ENCODE results near the gene ZFP92. TPM values are rescaled to one million over a fixed set of nuclear protein-coding genes. Genes with fewer than 3 reads are reported as not detected.

Gene ZFP92
- total RNA-seq: 0.33 and 0.50 TPM in 2 replicates

GRCh38 chrX:153411255-153411987 is at the start of gene ZFP92:
ZFP92 (plus strand) TSS chrX:153411472; CDS start chrX:153418323, 6,851 bp downstream.

GRCh38 chrX:153401133-153401764 is 10.0 kb upstream of the ZFP92 start, which contains the start of gene PNMA6E:
PNMA6E (minus strand) TSS chrX:153401350; CDS start chrX:153398849, 2,501 bp downstream.

GRCh38 chrX:153445856-153446635 is 34.8 kb downstream of the ZFP92 start, which contains the start of gene TREX2:
TREX2 (minus strand) TSS chrX:153446056; CDS start chrX:153445430, 626 bp downstream.

Other genes starting within 250 kb of the ZFP92 start
- gene MAGEA1, start 232.2 kb upstream of the ZFP92 start, total RNA-seq: not detected in 2 replicates
- gene PNMA6F, start 89.7 kb upstream of the ZFP92 start, total RNA-seq: not detected in 2 replicates
- gene ZNF275, start 77.3 kb upstream of the ZFP92 start, total RNA-seq: 9.1 and 10.2 TPM in 2 replicates
- gene PNMA6E, start 10.1 kb upstream of the ZFP92 start, total RNA-seq: not detected in 2 replicates
- 1.9 and 2.4 TPM in 2 replicates for gene TREX2, start 34.6 kb downstream of the ZFP92 start, total RNA-seq
- 19.6 and 32.5 TPM in 2 replicates for gene HAUS7, start 59.1 kb downstream of the ZFP92 start, total RNA-seq
- gene BGN, start 83.5 kb downstream of the ZFP92 start, total RNA-seq: 9.0 and 27.9 TPM in 2 replicates
- gene ATP2B3, start 106.2 kb downstream of the ZFP92 start, total RNA-seq: under 0.01 TPM in 1 of 2 replicates, not detected in the other
- 31.7 and 47.8 TPM in 2 replicates for gene CCNQ, start 187.7 kb downstream of the ZFP92 start, total RNA-seq
- 0.11 TPM in 1 of 2 replicates, not detected in the other for gene DUSP9, start 235.7 kb downstream of the ZFP92 start, total RNA-seq

Measured in uterine smooth muscle cell (primary cell).